ENCODE results near the gene PAQR3.
A peak's percentile ranks its signal among the peaks of the same experiment; 100 is the strongest.
"Not testable (repeated sequence)": the region's sequence is repeated elsewhere in the genome, so short reads cannot be mapped to it uniquely, and the experiment has no call there.

The PAQR3 gene

DNA sequence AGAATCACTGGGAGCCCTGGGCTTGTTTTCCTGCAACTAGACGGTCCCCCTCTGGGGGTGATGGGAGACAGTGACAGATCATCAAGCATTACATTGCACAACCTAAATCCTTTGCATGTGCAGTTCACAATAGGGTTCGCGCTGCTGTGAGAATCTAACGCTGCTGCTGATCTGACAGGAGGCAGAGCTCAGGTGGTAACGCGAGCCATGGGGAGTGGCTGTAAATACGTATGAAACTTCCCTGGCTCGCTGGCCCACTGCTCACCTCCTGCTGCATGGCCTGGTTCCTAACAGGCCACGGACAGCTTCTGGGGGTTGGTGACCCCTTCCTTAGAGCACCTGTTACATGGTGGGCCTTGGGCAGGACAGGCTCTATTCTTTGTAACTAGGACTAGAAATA is 10.4 kb downstream of the PAQR3 start:
- no peak for DNase-seq (ENCODE audit: low read depth)

DNA sequence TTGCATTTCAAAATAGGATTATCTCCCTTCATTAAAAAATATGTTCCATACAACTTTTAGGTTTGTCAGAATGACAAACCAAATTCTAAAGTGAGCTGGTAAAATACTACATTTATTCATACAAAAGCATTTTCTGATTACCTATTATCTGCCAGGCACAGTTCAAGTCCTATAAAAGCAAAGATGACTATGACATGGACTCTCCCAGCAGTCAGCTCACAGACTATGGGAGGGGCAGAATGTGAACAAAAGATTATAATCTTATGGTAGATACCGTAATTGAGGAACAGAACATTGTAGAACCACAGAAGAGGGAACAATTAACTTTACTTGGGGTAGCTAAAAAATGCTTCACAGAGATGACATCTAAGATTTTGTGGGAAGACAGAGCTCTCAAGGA is 12.4 kb downstream of the PAQR3 start:
- no peak for DNase-seq (ENCODE audit: low read depth)

DNA sequence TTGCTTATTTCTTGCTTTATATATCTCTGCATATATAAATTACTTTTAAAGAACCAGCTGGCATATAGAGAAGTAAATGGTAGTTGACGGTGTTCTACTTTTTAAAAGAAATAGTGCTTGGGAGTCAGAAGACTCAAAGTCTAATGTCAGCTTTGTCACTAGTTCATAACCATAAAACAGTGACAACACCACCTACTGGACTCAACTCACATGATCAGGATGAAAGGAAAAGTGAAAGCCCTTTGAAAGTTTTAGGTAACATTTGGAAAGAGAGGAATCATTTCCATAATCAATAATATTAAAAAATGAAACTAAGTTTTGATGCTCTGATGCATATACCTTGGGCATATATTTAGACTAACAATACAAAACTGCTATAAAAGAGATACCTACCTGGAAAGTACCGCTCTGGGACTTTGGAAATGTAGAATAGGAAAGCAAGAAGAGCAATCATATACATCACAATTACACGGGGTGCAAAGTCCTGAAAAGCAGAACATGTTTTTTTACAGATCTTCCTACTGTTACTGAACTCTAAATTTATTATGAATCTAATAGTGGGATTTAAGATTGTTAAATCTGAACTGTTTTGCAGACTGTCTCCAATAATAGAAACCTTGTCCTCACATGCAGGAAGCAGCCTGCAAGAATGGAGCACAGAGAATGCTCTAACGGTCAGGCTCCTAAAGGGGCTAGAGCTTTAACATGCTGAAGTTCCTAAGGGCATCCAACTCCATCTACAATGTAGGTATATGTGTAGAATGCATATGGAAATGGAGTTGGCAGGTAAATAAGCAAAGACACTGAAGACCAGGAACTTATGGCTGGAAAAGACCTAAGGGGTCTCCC is 15.6 kb downstream of the PAQR3 start:
- no peak for DNase-seq (ENCODE audit: low read depth)

DNA sequence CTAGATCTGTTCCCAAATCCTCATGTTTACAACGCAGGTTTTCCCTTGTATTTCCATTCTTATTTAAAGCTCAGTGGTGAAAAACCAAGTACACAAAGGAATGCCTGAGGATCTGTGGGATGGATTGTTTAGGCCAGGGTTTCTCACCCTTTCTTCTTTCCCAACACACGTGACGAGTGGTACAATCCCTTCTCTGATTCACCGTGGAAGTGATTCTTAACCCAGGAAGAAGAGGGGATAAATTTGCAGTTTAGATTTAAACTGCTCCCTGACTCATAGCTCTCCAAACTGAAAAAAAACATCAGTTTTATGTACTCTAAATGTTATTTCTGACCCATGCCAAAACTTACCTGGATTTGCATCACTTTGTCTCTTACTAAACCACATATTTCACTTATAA is 17.0 kb downstream of the PAQR3 start:
- DNase-seq (ENCODE audit: low read depth): no peak

DNA sequence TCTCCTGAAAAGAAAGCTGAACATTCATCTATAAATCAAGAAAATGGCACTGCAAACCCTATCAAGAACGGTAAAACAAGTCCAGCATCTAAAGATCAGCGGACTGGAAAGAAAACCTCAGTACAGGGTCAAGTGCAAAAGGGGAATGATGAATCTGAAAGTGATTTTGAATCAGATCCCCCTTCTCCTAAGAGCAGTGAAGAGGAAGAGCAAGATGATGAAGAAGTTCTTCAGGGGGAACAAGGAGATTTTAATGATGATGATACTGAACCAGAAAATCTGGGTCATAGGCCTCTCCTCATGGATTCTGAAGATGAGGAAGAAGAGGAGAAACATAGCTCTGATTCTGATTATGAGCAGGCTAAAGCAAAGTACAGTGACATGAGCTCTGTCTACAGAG is 28.6 kb downstream of the PAQR3 start:
- no peak for DNase-seq (ENCODE audit: low read depth)

DNA sequence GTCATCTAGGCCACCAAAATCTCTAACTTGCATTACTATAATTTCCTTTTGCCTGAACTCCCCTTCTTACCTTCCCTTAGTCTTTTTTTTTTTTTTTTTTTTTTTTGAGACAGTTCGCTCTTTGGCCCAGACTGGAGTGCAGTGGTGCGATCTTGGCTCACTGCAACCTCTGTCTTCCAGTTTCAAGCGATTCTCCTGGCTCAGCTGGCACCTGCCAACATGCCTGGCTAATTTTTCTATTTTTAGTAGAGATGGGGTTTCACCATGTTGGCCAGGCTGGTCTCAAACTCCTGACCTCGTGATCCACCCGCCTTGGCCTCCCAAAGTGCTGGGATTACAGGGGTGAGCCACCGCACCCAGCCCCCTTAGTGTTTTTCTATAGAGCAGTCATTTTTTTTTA is 30.3 kb downstream of the PAQR3 start:
- DNase-seq (ENCODE audit: low read depth): not testable (repeated sequence)

DNA sequence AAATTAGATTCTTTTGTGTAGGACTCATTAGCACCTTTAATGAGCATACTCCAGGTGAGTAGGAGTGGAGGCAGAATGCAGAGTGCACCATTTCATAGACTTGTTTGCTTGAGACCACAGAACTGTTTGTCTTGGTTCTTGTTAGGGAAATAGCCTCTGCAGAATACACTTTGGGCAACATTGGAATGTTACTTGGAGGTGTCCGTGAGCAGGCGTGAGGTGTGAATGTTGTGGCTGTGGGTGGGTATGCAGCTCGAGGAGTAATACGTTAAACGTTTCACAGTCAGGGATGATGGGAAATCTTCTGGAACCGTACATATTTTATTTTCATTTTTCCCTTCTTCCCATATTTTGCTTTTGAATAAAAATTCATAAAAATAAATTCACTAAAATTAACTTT is 31.6 kb downstream of the PAQR3 start:
- DNase-seq (ENCODE audit: low read depth): no peak

DNA sequence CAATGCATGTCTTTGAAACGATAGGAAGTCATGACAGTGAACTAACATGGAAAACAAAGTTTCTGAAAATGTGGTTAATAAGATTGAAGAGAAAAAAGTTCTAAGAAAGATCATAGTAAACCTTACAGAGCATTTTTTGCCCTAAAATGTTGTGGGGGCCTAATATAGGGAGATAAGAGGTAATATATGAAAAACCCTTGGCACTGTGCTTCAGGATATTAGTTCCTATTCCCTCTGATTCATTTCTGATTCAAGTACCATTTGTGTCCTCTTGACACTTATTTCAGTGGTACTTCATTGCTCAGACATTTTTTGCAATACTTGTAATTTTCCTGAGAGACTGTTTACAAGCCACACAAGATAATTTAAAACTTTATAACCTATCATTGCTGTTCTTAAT is 35.1 kb downstream of the PAQR3 start:
- DNase-seq (ENCODE audit: low read depth): no peak

DNA sequence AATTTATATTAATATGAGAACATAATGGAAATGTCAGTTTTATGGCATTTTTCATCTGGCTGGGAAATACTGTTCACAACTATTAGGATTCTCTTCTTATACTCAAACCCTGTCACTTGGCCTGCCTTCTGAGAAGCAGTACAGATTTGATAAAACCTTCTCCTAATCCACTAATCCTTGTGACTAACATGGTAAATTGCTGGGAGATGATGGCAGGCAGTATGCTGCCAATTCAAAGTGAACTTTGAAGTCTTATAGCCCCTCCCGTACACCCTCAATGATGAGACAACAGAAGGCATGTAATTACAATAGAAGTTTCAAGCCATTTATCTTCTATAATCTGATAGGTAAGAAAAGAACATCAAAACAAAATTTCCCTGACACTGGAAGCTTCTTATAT is 36.9 kb downstream of the PAQR3 start:
- DNase-seq (ENCODE audit: low read depth): no peak

DNA sequence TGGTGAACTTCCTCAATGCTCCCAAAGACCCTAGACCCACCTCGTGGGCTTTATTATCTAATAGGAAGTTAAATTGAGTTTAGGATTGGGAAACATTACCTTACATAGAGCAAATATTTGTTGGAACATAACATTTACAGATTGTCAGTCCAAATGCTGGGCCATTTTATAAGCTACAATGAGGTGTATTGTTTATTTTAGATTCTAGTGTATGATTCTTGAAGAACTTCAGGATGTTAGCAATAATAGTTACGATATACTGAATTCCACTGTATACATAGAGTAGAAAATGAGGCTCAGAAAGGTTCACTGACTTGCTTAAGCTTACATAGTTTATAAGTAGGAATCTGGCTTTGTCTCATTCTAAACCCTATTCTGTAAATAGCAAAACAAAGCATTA is 37.4 kb downstream of the PAQR3 start:
- no peak for DNase-seq (ENCODE audit: low read depth)

DNA sequence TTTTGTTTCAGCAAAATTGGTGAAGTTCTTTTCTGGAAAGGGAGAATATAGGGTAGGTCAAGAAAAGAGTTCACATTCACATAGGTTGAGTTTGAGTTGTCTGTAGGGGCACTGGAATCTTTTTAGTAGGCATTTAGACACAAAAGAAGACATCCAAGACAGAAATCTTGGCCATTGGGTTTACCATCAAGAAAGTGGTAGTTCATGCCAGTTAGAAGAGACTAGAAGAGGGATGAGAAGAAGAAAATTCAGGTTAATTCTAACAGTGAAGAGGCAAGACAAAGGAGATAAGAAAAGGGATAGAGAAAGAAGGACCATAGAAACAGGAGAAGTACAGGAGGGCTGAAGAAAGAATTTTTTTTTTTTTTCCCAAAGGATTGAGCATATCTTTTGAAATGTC is 39.9 kb downstream of the PAQR3 start:
- DNase-seq (ENCODE audit: low read depth): no peak

DNA sequence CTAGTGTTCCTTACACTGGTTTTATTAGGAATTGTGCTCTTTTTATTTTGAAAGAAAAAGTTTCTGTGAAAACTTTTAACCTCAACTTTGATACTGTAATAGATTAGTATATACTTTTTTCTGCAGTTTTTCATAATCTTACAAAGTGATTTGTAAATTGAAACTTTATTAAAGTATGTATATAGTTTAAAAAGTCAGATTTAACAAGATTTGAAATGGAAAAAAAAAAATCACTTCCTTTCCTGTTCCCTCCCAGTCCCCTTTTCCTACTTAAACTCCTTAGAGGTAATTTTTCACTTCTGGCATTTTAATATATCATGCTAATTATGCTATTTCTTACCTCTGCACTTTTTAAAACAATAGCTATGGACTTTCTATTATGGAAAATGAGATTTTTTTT is 49.3 kb downstream of the PAQR3 start:
- no peak for DNase-seq (ENCODE audit: low read depth)

DNA sequence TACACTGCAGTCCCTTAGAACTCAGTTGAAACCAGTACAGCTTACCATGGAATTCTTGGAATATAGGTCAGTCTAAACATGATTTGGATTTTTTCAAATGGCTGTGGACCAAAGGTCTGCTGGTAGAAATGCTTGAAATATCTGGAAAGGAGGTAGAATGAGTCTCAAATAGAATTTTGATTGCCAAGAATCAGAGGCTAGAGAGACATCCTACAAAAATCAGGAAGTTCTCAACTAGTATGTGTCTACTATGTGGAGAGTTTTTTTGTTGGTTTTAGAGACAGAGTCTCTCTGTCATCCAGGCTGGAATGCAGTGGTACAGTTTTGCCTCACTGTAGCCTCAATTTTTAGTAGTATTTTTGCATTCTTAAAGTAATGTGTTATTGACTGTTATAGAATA is 53.6 kb downstream of the PAQR3 start:
- DNase-seq (ENCODE audit: low read depth): no peak

DNA sequence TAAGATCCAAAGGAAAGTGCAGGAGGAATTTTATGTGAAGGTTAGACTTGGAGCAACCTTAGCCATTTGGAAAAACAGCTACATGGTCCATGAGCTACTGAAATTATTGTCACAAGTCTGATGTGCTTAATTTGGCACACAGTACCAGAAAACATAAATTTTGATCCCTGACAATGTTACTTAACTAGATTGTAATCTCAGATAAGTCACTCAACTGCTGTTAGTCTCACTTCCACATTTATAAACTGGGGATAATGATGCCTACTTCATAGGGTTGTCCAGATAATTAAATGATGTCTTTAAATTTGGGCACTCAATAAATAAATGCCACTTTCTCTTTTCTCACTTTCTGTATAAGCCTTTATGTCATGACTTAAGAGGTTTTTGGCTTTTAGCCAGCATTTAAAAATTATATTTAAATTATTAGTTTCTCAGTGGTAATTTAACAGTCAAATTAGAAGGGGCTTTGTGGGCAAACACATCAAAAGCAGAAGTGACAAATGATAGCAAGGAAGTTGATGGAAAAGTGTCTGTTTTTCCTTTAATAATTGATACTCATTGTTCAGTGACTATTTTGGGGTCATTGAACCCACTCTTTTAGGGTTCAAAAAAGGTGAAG is 58.3 kb downstream of the PAQR3 start:
- DNase-seq (ENCODE audit: low read depth): no peak

DNA sequence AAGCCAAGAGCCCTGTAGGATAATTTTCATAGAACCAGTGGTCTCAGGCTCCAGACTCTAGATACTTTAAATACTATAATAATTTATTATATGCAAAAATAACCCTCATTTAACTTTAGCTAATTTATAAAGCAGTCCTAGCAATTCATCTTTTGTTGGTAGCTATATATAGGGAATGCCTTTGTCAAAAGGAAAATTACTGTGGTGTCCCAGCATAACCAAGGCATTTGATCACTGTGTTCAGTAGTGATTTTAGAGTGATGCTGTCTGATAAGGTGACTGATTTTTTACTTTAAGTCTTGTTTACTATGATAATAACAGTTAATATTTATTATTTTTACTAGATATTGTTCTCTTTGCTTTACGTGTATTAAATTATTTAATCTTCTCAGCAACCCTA is 61.2 kb downstream of the PAQR3 start:
- DNase-seq (ENCODE audit: low read depth): no peak

DNA sequence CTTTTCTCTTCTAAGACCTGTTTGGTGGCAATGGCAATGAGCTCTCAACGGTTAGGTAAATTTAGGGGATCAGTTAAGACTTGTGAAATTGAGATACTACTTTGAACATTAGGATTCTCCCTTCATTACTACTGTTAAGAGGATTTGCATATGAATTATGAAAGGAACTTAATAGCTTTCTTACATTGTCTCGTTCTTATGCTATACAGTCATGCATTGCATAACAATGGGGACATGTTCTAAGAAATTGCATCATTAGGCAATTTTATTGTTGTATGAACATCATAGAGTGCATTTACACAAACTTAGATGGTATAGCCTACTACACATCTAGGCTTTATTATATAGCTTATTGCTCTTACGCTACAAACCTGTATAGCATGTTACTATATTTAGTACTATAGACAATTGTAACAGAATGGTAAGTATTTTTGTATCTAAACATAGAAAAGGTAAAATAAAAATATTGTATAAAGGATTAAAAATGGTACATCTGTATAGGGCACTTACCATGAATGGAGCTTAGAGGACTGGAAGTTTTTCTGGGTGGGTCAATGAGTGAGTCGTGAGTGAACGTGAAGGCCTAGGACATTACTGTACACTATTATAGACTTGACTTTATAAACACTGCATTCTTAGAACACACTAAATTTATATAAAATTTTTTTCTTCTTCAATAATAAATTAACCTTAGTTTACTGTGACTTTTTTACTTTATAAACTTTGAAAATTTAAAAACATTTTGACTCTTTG is 62.5 kb downstream of the PAQR3 start:
- peak; percentile 3 for DNase-seq (ENCODE audit: low read depth)

DNA sequence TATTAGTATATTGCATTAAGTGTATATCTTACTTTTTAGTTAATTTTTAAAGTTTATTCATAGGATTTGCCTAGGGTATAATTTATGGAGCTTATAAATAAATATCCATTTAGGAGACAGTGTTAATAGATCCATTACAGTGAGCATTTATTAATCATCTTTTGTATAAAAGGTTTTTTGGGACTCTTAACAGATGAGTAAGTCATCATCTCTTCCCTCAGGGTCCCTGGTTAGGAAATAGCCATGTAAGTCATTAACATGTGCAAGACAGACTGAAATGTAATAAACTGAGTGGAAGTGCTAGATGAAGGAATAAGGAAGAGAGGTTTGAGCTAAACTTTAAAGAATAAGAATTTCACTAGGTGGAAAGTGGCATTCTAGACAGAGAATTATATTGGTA is 69.2 kb downstream of the PAQR3 start:
- DNase-seq (ENCODE audit: low read depth): no peak

DNA sequence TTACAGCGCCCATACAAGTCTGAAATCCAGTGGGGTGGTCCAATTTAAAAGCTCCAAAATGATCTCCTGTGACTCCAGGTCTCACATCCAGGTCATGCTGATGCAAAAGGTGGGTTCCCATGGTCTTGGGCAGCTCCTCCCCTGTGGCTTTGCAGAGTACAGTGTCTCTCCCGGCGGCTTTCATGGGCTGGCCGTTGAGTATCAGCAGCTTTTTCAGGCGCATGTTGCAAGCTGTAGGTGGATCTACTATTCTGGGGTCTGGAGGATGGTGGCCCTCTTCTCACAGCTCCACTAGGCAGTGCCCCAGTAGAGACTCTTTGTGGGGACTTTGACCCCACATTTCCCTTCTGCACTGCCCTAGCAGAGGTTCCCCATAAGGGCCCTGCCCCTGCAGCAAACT is 70.5 kb downstream of the PAQR3 start:
- DNase-seq (ENCODE audit: low read depth): not testable (repeated sequence)

DNA sequence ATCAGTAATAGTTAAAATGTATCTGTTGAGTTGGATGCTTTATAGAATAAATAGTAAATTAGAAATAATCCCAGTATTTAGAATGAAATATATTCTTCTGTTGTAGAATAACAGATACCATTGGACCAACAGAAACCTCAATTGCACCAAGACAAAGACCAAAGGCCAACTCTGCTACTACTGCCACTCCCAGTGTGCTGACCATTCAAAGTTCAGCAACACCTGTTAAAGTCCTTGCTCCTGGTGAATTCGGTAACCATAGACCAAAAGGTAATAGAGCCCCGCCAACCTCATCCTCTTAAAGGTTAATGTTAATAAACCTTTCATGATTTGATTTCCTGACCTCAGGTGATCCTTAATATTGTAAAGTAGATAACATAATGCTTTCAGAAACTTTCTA is 73.8 kb downstream of the PAQR3 start:
- no peak for DNase-seq (ENCODE audit: low read depth)

DNA sequence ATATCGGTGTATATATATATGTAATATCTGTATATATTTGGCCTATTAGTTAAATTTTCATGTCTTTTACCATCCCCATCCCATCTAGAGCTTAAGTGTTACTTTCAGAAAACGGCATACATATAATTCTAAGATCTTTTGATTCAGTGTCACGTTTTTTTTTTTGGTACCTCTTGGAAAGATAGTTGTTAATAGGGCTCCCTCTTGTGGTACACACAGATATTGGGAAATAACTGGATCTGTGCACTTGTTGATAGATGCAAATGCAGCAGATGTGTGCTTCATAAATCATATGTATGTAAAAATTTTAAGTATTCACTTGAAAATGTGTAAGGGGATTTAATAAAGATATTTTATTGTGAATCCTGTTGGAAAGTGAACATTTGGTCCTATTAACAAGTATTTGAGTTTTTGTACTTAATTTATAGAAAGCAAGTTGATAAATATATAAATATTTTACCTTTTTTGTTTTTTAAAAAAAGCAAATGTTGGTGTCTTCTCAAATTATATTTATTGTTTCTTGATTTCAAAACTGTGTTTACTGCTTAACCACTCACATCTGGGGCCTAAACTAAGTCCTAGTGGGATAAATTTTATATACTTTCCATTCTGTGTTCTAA is 74.7 kb downstream of the PAQR3 start:
- DNase-seq (ENCODE audit: low read depth): peak; percentile 84

DNA sequence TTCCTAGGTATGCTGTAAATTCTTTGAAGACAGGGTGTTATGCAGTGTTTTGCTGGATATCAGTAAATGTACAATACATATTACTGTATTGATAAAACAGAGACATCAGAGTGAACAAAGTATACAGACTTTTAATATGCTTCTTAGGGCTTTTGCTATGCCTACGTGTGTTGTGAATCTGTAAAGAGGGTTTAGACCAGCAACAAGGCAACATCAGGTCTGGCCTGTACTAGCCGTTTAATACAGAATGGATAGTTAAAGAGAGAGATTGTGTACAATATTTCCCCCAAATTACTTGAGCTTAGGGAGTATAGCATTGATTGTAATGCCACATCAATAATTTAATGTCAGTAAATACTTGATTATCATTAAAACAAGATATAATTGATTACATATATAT is 75.2 kb downstream of the PAQR3 start:
- no peak for DNase-seq (ENCODE audit: low read depth)

DNA sequence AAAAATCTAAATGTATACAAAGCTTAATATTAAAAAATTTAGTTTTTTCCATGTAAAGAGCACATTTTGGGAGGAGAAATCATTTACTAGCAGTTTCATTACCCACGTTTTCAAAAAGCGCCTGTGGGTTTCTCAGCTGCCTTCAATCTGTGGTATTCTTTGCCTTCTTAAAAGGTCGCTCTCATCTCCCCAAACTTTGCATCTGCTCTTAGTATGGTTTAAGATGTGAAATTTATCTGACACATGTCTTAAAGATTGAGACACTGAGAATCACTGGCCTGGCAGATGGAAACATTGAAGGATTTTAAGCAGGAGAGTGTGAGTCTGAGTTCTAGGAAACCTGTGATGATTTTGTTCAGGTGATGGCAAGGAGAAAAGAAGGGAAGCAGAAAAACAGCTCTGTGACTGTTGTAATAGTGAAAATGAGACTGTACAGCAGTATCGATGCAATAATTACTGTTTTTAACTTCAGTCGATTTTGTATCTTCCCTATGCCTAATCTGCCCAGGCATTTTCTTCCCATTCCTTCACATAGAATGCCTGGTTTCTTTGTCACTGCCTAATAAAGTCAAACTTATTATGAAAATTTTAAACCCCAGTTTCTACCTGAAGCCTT is 75.9 kb downstream of the PAQR3 start:
- no peak for DNase-seq (ENCODE audit: low read depth)
